ENCODE measurements around the gene RAB3C.
"Not testable (repeated sequence)": the region's sequence is repeated elsewhere in the genome, so short reads cannot be mapped to it uniquely, and the experiment has no call there.

RAB3C gene

DNA sequence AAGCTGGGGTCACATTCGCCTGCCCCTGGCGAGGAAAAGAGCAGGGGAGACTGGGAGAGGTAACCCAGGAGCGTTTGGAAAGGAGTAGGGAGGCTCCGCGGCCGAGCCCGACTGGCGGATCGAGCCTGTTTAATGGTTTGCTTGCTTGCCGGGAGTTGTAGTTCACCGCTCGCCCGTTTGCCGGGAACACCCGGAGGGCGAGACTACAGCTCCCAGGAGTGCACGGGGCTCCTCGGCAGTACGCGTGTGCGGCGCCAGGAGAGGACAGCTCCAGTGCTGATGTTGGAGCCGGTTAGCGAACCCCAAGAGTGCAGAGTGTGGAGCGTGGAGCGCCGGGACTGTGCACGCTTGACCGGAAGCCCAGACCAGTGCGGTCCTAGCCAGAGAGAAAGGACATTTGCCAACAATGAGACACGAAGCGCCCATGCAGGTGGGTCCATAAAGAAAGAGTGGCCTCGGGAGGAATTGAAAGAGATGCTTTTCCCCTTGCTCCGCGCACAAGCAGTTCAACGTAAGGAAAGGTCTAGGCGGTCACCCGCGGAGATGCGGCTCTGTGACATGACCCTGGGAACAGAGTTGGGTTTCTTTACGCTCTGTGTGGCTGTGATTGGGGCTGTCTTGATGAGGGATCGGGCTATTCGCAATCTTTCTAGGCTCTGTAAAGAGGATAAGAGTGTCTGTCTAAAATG lies at the start of gene RAB3C:
Gene RAB3C (plus strand): TSS at position 273 of the 689 bp plus-strand sequence. CDS start 134 bp downstream, at position 407.
- no peak within 1 kb of the TSS for H3K9ac ChIP-seq (ENCODE audit: low read length)
- no peaks in the 10 kb centered on the region for H3F3A ChIP-seq (ENCODE audit: insufficient read depth, low read length)
- H2AFZ ChIP-seq (ENCODE audit: low read length): peak within 1 kb of the TSS; percentile 95
- H3K79me2 ChIP-seq (ENCODE audit: low read length): no peaks in the 10 kb centered on the region
- H3K27me3 ChIP-seq (replicated peaks; ENCODE audit: insufficient read depth, low read length): no peaks in the 10 kb centered on the region
- no peak for TF ChIP-seq EZH2phosphoT487 (IDR thresholded peaks at IDR 0.05; ENCODE audit: low read length)
- TF ChIP-seq, protein P1, sequence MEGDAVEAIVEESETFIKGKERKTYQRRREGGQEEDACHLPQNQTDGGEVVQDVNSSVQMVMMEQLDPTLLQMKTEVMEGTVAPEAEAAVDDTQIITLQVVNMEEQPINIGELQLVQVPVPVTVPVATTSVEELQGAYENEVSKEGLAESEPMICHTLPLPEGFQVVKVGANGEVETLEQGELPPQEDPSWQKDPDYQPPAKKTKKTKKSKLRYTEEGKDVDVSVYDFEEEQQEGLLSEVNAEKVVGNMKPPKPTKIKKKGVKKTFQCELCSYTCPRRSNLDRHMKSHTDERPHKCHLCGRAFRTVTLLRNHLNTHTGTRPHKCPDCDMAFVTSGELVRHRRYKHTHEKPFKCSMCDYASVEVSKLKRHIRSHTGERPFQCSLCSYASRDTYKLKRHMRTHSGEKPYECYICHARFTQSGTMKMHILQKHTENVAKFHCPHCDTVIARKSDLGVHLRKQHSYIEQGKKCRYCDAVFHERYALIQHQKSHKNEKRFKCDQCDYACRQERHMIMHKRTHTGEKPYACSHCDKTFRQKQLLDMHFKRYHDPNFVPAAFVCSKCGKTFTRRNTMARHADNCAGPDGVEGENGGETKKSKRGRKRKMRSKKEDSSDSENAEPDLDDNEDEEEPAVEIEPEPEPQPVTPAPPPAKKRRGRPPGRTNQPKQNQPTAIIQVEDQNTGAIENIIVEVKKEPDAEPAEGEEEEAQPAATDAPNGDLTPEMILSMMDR (IDR thresholded peaks at IDR 0.05; ENCODE audit: low read length): no peak
- TF ChIP-seq EZH2 (optimal IDR thresholded peaks at IDR 0.05; ENCODE audit: low read depth, low read length): no peak
- H3K27ac ChIP-seq (ENCODE audit: low read length): no peak within 1 kb of the TSS
- H3K9me3 ChIP-seq (replicated peaks; ENCODE audit: insufficient read depth, low read length): no peaks in the 10 kb centered on the region
- no peaks in the 10 kb centered on the region for H3K9me2 ChIP-seq (replicated peaks; ENCODE audit: insufficient read depth, low read length)
- DNase-seq: peak; percentile 94
- H3K36me3 ChIP-seq (replicated peaks; ENCODE audit: insufficient read depth, low read length): no peaks in the 10 kb centered on the region
- H4K20me1 ChIP-seq (ENCODE audit: insufficient read depth, low read length): no peaks in the 10 kb centered on the region
- peak within 1 kb of the TSS; percentile 84 for H3K4me2 ChIP-seq (ENCODE audit: low read depth, low read length)
- no peaks in the 10 kb centered on the region for H3K4me1 ChIP-seq (ENCODE audit: low read length)
- H3K4me3 ChIP-seq (ENCODE audit: low read length): peak within 1 kb of the TSS; percentile 84

DNA sequence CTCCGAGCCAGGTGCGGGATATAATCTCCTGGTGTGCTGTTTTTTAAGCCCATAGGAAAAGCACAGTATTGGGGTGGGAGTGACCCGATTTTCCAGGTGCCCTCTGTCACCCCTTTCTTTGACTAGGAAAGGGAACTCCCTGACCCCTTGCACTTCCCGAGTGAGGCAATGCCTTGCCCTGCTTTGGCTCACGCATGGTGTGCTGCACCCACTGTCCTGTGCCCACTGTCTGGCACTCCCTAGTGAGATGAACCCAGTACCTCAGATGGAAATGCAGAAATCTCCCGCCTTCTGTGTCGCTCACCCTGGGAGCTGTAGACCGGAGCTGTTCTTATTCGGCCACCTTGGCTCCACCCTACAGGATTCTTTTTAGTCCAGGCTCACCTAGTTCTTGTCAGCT lies 40.9 kb upstream of the RAB3C start:
- not testable (repeated sequence) for H4K20me1 ChIP-seq (ENCODE audit: insufficient read depth, low read length); H3K9ac ChIP-seq (ENCODE audit: low read length); DNase-seq; H3K36me3 ChIP-seq (replicated peaks; ENCODE audit: insufficient read depth, low read length); H3K27ac ChIP-seq (ENCODE audit: low read length); H3K9me2 ChIP-seq (replicated peaks; ENCODE audit: insufficient read depth, low read length); H3K4me3 ChIP-seq (ENCODE audit: low read length); H3K4me2 ChIP-seq (ENCODE audit: low read depth, low read length); H3K27me3 ChIP-seq (replicated peaks; ENCODE audit: insufficient read depth, low read length); H2AFZ ChIP-seq (ENCODE audit: low read length); H3K79me2 ChIP-seq (ENCODE audit: low read length); H3F3A ChIP-seq (ENCODE audit: insufficient read depth, low read length); H3K4me1 ChIP-seq (ENCODE audit: low read length); H3K9me3 ChIP-seq (replicated peaks; ENCODE audit: insufficient read depth, low read length)

GRCh38 chr5:58542709-58543108 lies 40.2 kb upstream of the RAB3C start:
- no peak overlapping the region for H3K27ac ChIP-seq (ENCODE audit: low read length)
- no peak overlapping the region for H2AFZ ChIP-seq (ENCODE audit: low read length)
- H3F3A ChIP-seq (ENCODE audit: insufficient read depth, low read length): no peaks in the 10 kb centered on the region
- no peak for DNase-seq
- H3K4me2 ChIP-seq (ENCODE audit: low read depth, low read length): no peak overlapping the region
- H3K4me3 ChIP-seq (ENCODE audit: low read length): no peak overlapping the region
- no peaks in the 10 kb centered on the region for H3K9me3 ChIP-seq (replicated peaks; ENCODE audit: insufficient read depth, low read length)
- no peaks in the 10 kb centered on the region for H3K79me2 ChIP-seq (ENCODE audit: low read length)
- no peaks in the 10 kb centered on the region for H3K36me3 ChIP-seq (replicated peaks; ENCODE audit: insufficient read depth, low read length)
- no peaks in the 10 kb centered on the region for H3K9me2 ChIP-seq (replicated peaks; ENCODE audit: insufficient read depth, low read length)
- no peaks in the 10 kb centered on the region for H3K4me1 ChIP-seq (ENCODE audit: low read length)
- TF ChIP-seq EZH2 (optimal IDR thresholded peaks at IDR 0.05; ENCODE audit: low read depth, low read length) (no peak), EZH2phosphoT487 (IDR thresholded peaks at IDR 0.05; ENCODE audit: low read length) (no peak)
- TF ChIP-seq, protein P1 (IDR thresholded peaks at IDR 0.05; ENCODE audit: low read length): no peak
- no peak overlapping the region for H3K9ac ChIP-seq (ENCODE audit: low read length)
- H3K27me3 ChIP-seq (replicated peaks; ENCODE audit: insufficient read depth, low read length): no peaks in the 10 kb centered on the region
- no peaks in the 10 kb centered on the region for H4K20me1 ChIP-seq (ENCODE audit: insufficient read depth, low read length)

- Histone ChIP-seq H3K79me2 (ENCODE audit: low read length) (no peaks in the 10 kb centered on the region), H3F3A (ENCODE audit: insufficient read depth, low read length) (no peaks in the 10 kb centered on the region), H3K36me3 (replicated peaks; ENCODE audit: insufficient read depth, low read length) (no peaks in the 10 kb centered on the region), H3K9me3 (replicated peaks; ENCODE audit: insufficient read depth, low read length) (no peaks in the 10 kb centered on the region), H3K27ac (ENCODE audit: low read length) (no peak overlapping the region), H3K9ac (ENCODE audit: low read length) (no peak overlapping the region), H3K4me2 (ENCODE audit: low read depth, low read length) (no peak overlapping the region), H2AFZ (ENCODE audit: low read length) (no peak overlapping the region), H4K20me1 (ENCODE audit: insufficient read depth, low read length) (no peaks in the 10 kb centered on the region), H3K27me3 (replicated peaks; ENCODE audit: insufficient read depth, low read length) (no peaks in the 10 kb centered on the region), H3K9me2 (replicated peaks; ENCODE audit: insufficient read depth, low read length) (no peaks in the 10 kb centered on the region), H3K4me1 (ENCODE audit: low read length) (no peaks in the 10 kb centered on the region), H3K4me3 (ENCODE audit: low read length) (no peak overlapping the region)
- no peak for DNase-seq
- TF ChIP-seq, protein P1 (IDR thresholded peaks at IDR 0.05; ENCODE audit: low read length): no peak
Observed at GRCh38 chr5:58543723-58544122, 39.2 kb upstream of the RAB3C start.
